Measurements from ENCODE around the gene TTC34. TPM values are rescaled to one million over a fixed set of nuclear protein-coding genes. Genes with fewer than 3 reads are reported as not detected.

The TTC34 gene
- total and polyA plus RNA-seq, 2 of the 13 experiments (the other 11 are each of a cell fraction or from before 2014, with no cell fraction given): 0.07 to 0.11 TPM

DNA sequence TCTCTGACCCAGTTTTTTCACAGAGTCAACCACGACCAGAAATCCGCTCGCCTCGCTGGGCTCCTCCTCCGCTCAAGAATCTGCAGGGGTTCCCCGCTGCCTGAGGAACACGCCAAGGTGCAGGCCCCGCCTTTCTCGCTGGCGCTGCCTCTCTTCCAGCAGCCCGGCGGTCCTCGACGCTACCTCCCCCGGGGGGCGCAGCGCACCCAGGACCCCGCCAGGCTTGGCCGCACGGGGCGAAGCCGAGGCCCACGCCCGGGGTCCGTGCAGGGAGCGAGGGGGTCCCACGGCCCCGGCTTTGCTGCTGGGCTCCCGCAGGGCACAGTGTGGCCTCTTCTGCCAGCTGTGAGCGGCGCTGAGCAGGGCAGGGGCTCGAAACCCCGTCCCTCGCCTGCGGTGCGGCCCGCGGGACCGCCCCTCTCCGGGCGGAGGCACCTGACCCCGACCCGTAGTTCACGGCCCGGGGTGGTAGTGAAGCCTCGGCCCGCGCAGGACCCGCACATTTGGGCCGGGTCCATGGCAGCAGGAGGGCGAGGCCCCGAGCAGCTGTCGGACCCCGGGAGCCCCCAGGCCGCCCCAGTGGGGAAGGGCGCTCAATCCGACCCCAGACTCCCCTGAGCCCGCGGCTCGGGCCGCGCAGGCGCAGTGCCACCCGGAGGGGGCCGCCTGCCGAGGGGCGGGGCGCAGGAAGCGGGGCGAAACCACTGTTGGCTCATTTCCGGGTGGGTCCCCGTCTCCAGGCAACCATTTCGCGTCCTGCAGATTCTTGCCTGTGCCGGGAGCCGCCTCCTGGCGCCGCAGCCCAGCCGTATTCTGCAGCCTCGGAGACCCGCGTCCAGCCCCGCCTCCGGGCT lies 158.7 kb downstream of the TTC34 start (continued):
- TF ChIP-seq HMGA1 (CRISPR knock-in tag; conservative IDR thresholded peaks at IDR 0.05) (no peak), GLI4 (CRISPR knock-in tag; IDR thresholded peaks at IDR 0.05; ENCODE audit: borderline replicate concordance) (no peak; the same call in none of the 2 replicates), HOXA5 (CRISPR knock-in tag; IDR thresholded peaks at IDR 0.05) (no peak; the same call in 1 of the 2 replicates), MYC (CRISPR knock-in tag; IDR thresholded peaks at IDR 0.05; ENCODE audit: borderline replicate concordance) (peak; percentile 8; the same call in 1 of the 2 replicates), ZNF615 (CRISPR knock-in tag; IDR thresholded peaks at IDR 0.05; ENCODE audit: borderline replicate concordance) (no peak), ZFP62 (CRISPR knock-in tag; IDR thresholded peaks at IDR 0.05) (no peak), GZF1 (CRISPR knock-in tag; IDR thresholded peaks at IDR 0.05) (no peak), SMARCE1 (IDR thresholded peaks at IDR 0.05; ENCODE audit: borderline replicate concordance) (no peak), RBM39 (IDR thresholded peaks at IDR 0.05; ENCODE audit: low read depth, low read length, poor library complexity, severe bottlenecking) (peak; percentile 43), SRSF9 (IDR thresholded peaks at IDR 0.05; ENCODE audit: borderline replicate concordance, insufficient read depth, low read depth, low read length, poor library complexity, severe bottlenecking) (no peak), EZH2 (conservative IDR thresholded peaks at IDR 0.05; ENCODE audit: low read depth, low read length) (no peak), NCOA2 (CRISPR knock-in tag; IDR thresholded peaks at IDR 0.05) (no peak), NR2F6 (IDR thresholded peaks at IDR 0.05) (no peak), NR2F6 (CRISPR knock-in tag; IDR thresholded peaks at IDR 0.05) (peak; percentile 34; the same call in 1 of the 2 replicates), ZNF383 (CRISPR knock-in tag; IDR thresholded peaks at IDR 0.05; ENCODE audit: borderline replicate concordance) (no peak), ZNF761 (CRISPR knock-in tag; conservative IDR thresholded peaks at IDR 0.05) (no peak), DMAP1 (CRISPR knock-in tag; IDR thresholded peaks at IDR 0.05) (peak; percentile 80), FOXA1 (IDR thresholded peaks at IDR 0.05) (no peak), FOXA1 (CRISPR knock-in tag; IDR thresholded peaks at IDR 0.05) (no peak), KMT2A (CRISPR knock-in tag; IDR thresholded peaks at IDR 0.05) (no peak), ZNF607 (CRISPR knock-in tag; IDR thresholded peaks at IDR 0.05; ENCODE audit: borderline replicate concordance) (no peak; the same call in 1 of the 2 replicates)
- TF ChIP-seq, protein P1, sequence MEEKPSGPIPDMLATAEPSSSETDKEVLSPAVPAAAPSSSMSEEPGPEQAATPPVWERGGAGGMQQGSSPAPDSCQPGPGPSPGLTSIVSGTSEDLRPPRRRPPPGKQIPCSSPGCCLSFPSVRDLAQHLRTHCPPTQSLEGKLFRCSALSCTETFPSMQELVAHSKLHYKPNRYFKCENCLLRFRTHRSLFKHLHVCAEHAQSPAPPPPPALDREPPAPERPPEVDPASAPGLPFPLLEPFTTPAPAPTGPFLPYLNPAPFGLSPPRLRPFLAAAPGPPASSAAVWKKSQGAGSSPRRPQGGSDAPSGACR (CRISPR knock-in tag; IDR thresholded peaks at IDR 0.05): 0 out of 2 replicates have a peak, but pooled peaks have one; percentile 76
- TF ChIP-seq, protein P2, sequence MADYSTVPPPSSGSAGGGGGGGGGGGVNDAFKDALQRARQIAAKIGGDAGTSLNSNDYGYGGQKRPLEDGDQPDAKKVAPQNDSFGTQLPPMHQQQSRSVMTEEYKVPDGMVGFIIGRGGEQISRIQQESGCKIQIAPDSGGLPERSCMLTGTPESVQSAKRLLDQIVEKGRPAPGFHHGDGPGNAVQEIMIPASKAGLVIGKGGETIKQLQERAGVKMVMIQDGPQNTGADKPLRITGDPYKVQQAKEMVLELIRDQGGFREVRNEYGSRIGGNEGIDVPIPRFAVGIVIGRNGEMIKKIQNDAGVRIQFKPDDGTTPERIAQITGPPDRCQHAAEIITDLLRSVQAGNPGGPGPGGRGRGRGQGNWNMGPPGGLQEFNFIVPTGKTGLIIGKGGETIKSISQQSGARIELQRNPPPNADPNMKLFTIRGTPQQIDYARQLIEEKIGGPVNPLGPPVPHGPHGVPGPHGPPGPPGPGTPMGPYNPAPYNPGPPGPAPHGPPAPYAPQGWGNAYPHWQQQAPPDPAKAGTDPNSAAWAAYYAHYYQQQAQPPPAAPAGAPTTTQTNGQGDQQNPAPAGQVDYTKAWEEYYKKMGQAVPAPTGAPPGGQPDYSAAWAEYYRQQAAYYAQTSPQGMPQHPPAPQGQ (CRISPR knock-in tag; IDR thresholded peaks at IDR 0.05; ENCODE audit: borderline replicate concordance): no peak
- TF ChIP-seq, protein P3, sequence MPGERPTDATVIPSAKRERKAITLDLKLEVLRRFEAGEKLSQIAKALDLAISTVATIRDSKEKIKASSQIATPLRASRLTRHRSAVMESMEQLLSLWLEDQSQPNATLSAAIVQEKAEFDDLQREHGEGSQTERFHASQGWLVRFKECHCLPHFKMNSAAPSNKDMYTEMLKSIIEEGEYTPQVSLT (CRISPR knock-in tag; IDR thresholded peaks at IDR 0.05; ENCODE audit: borderline replicate concordance, low read depth): no peak
- TF ChIP-seq, protein P4, sequence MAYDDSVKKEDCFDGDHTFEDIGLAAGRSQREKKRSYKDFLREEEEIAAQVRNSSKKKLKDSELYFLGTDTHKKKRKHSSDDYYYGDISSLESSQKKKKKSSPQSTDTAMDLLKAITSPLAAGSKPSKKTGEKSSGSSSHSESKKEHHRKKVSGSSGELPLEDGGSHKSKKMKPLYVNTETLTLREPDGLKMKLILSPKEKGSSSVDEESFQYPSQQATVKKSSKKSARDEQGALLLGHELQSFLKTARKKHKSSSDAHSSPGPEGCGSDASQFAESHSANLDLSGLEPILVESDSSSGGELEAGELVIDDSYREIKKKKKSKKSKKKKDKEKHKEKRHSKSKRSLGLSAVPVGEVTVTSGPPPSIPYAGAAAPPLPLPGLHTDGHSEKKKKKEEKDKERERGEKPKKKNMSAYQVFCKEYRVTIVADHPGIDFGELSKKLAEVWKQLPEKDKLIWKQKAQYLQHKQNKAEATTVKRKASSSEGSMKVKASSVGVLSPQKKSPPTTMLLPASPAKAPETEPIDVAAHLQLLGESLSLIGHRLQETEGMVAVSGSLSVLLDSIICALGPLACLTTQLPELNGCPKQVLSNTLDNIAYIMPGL (CRISPR knock-in tag; IDR thresholded peaks at IDR 0.05; ENCODE audit: borderline replicate concordance in 1 of 2, low read depth in 1 of 2): peak in 1 of 2 experiments; percentile 77; a peak in 3 of 4 replicates

All from HepG2 (cell line).